IPS-20b (cell line): Measurements from ENCODE around the gene WNK1.
"Not testable (repeated sequence)": the region's sequence is repeated elsewhere in the genome, so short reads cannot be mapped to it uniquely, and the experiment has no call there.

ENCODE experiments used
- H3K27ac ChIP-seq: one replicate; pipeline ENCODE4 v1.5.1; 2013; ENCODE audit warnings: low read length
- H3K27me3 ChIP-seq: 2 replicates; pipeline ENCODE4 v1.6.1; 2013; ENCODE audit warnings: mild to moderate bottlenecking, low read length, inconsistent platforms; ENCODE audit not compliant: insufficient read depth
- H3K36me3 ChIP-seq: 2 replicates; pipeline ENCODE4 v1.6.1; 2013; ENCODE audit warnings: low read depth, mild to moderate bottlenecking, inconsistent platforms, low read length, moderate library complexity; ENCODE audit not compliant: insufficient read depth
- H3K4me1 ChIP-seq: 2 replicates; pipeline ENCODE4 v1.6.1; 2013; ENCODE audit warnings: mild to moderate bottlenecking, control low read depth, inconsistent platforms, low read length, moderate library complexity; ENCODE audit not compliant: insufficient read depth
- H3K4me3 ChIP-seq: 2 replicates; pipeline ENCODE4 v1.5.1; 2013; ENCODE audit warnings: mild to moderate bottlenecking, low read length, inconsistent platforms
- H3K9ac ChIP-seq: 2 replicates; pipeline ENCODE4 v1.6.1; 2013; ENCODE audit warnings: low read depth, mild to moderate bottlenecking, inconsistent platforms, low read length, moderate library complexity
- H3K9me3 ChIP-seq: 2 replicates; pipeline ENCODE4 v1.6.1; 2013; ENCODE audit warnings: mild to moderate bottlenecking, low read depth, low read length, inconsistent platforms; ENCODE audit not compliant: insufficient read depth

The WNK1 gene

DNA sequence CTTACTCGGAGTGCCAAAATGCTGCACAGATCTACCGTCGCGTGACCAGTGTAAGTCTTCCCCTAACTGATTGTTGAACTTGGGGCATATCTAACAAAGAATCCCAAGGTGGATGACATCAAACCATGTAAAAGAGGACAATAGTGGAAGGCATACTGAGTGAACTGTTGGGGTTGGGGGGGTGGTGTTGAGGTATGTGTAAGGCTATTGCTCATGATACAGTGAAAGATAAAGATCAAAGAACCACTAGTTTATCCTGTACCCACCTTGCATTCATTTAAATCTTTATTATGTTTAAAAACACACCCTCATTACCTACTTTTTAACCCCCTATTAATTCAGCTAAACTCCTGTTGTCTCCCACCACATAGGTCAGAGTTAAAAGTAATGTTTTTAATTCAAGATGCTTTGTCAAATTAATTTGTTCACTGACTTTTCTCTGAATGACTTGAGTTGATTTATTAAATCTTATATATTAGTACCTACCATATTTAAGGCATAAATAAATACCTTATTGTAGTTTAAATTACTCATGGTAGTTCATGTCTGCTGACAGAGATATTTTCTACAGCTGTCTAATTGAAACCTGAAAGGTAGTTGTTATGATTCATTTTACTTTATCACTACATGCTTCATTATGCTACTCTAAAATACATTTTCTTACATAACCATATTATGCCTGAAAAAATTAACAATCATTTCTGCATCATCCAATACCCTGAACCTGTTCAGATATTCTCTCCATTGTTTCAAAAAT lies 77.9 kb downstream of the WNK1 start:
- Histone ChIP-seq H3K9me3 (no peaks in the 10 kb centered on the region), H3K27ac (no peak overlapping the region), H3K9ac (no peak overlapping the region), H3K36me3 (peaks cover 52% of the 10 kb centered on the region), H3K27me3 (no peaks in the 10 kb centered on the region), H3K4me3 (no peak overlapping the region), H3K4me1 (no peaks in the 10 kb centered on the region)

DNA sequence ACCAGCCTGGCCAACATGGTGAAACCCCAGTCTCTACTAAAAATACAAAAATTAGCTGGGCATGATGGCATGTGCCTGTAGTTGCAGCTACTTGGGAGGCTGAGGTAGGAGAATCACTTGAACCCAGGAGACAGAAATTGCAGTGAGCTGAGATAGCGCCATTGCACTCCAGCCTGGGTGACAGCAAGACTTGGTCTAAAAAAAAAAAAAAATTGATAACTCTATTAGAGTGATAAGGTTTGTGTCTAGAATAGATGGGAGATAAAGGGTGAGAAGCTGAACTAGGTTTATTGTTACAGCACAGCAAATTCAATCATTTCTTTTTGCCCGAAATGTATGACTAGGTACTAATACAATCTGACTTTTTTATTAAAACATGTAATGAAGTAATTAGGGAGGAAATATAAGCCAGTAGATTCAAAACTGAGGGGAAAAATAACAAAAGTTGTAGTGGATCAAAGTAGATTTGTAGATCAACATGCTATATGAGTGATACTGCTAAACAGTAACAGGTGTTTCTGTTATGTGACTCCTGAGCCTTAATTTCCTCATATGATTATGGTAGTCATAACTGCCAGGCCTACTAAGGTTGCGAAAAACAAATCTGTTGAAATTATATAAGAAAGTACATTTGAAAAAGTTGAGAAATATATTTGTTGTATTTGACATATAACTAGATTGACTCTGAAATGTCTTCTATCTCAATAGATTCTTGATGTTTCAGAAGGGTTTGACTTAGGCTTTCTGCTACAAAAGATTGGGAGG lies 83.6 kb downstream of the WNK1 start:
- Histone ChIP-seq H3K4me1 (no peaks in the 10 kb centered on the region), H3K9ac (no peak overlapping the region), H3K36me3 (peaks cover 15% of the 10 kb centered on the region), H3K27me3 (no peaks in the 10 kb centered on the region), H3K9me3 (no peaks in the 10 kb centered on the region), H3K27ac (no peak overlapping the region), H3K4me3 (no peak overlapping the region)

GRCh38 chr12:836952-837351 lies 84.6 kb downstream of the WNK1 start:
- Histone ChIP-seq H3K27me3 (no peaks in the 10 kb centered on the region), H3K4me3 (no peak overlapping the region), H3K4me1 (no peaks in the 10 kb centered on the region), H3K27ac (no peak overlapping the region), H3K36me3 (peaks cover 12% of the 10 kb centered on the region), H3K9ac (no peak overlapping the region), H3K9me3 (no peaks in the 10 kb centered on the region)

GRCh38 chr12:837548-837947 lies 85.2 kb downstream of the WNK1 start:
- peaks cover 10% of the 10 kb centered on the region for H3K36me3 ChIP-seq
- no peaks in the 10 kb centered on the region for H3K27me3 ChIP-seq
- H3K27ac ChIP-seq = no peak overlapping the region
- H3K4me1 ChIP-seq = no peaks in the 10 kb centered on the region
- no peaks in the 10 kb centered on the region for H3K9me3 ChIP-seq
- no peak overlapping the region for H3K4me3 ChIP-seq
- no peak overlapping the region for H3K9ac ChIP-seq

DNA sequence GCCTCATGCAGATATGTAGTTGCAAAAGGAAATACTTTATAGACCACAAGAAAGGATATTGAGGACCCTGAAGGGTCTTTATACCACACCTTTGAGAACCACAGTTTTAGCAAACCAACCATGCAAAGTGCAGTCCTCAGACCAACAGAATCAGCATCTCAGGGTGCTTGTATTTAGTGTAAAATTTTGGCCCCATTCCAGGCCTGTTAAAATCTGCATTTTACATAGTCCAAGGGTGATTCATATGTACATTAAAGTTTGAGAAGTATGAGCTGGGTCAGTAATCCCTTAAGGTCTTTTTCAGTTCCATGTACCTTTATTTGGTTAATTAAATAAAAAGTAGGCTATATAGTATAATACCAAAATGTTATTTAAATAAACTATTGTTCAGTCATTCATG lies 91.2 kb downstream of the WNK1 start:
- H3K9ac ChIP-seq = no peak overlapping the region
- H3K27ac ChIP-seq = no peak overlapping the region
- H3K27me3 ChIP-seq = no peaks in the 10 kb centered on the region
- H3K4me1 ChIP-seq = no peaks in the 10 kb centered on the region
- no peaks in the 10 kb centered on the region for H3K9me3 ChIP-seq
- no peak overlapping the region for H3K4me3 ChIP-seq
- H3K36me3 ChIP-seq = peaks cover 8% of the 10 kb centered on the region; the same call in 1 of the 2 replicates

DNA sequence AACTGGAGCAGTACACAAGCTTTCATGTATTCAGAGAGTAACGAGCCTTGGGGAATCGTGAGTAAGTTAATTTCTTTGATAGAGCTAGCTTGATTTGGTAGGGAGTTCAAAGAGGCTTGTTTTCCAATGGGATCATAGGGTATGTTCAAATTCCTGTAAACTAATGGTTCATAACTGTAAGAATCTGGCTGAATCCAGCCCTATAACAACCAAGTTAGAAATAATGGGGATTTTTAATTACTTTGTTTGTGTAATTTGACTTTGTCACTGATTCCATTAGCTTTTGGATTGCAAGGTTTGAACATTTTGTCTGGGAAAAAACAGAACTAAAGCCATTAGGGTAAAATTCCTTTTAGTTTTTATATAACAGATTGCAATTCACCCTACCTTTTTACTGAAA lies 94.0 kb downstream of the WNK1 start:
- H3K4me3 ChIP-seq = no peak overlapping the region
- H3K27ac ChIP-seq = no peak overlapping the region
- no peaks in the 10 kb centered on the region for H3K4me1 ChIP-seq
- no peaks in the 10 kb centered on the region for H3K9me3 ChIP-seq
- no peak overlapping the region for H3K9ac ChIP-seq
- peaks cover 5% of the 10 kb centered on the region; the same call in 1 of the 2 replicates for H3K36me3 ChIP-seq
- H3K27me3 ChIP-seq = no peaks in the 10 kb centered on the region

GRCh38 chr12:848173-848865 lies 95.9 kb downstream of the WNK1 start:
- Histone ChIP-seq H3K4me3 (no peak overlapping the region), H3K9me3 (no peaks in the 10 kb centered on the region), H3K36me3 (peaks cover 5% of the 10 kb centered on the region; the same call in 1 of the 2 replicates), H3K27me3 (no peaks in the 10 kb centered on the region), H3K27ac (no peak overlapping the region), H3K9ac (no peak overlapping the region), H3K4me1 (no peaks in the 10 kb centered on the region)

- no peaks in the 10 kb centered on the region for H3K4me1 ChIP-seq
- peaks cover 5% of the 10 kb centered on the region; the same call in 1 of the 2 replicates for H3K36me3 ChIP-seq
- no peak overlapping the region for H3K27ac ChIP-seq
- no peaks in the 10 kb centered on the region for H3K9me3 ChIP-seq
- no peak overlapping the region for H3K4me3 ChIP-seq
- H3K9ac ChIP-seq = no peak overlapping the region
- no peaks in the 10 kb centered on the region for H3K27me3 ChIP-seq
These were observed 96.6 kb downstream of the WNK1 start for GRCh38 chr12:848882-849527.

DNA sequence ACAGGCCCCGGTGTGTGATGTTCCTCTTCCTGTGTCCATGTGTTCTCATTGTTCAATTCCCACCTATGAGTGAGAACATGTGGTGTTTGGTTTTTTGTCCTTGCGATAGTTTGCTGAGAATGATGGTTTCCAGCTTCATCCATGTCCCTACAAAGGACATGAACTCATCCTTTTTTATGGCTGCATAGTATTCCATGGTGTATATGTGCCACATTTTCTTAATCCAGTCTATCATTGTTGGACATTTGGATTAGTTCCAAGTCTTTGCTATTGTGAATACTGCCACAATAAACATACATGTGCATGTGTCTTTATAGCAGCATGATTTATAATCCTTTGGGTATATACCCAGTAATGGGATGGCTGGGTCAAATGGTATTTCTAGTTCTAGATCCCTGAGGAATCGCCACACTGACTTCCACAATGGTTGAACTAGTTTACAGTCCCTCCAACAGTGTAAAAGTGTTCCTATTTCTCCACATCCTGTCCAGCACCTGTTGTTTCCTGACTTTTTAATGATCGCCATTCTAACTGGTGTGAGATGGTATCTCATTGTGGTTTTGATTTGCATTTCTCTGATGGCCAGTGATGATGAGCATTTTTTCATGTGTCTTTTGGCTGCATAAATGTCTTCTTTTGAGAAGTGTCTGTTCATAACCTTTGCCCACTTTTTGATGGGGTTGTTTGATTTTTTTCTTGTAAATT lies 97.5 kb downstream of the WNK1 start:
- not testable (repeated sequence) for H3K4me3 ChIP-seq, H3K27ac ChIP-seq, H3K9ac ChIP-seq, H3K4me1 ChIP-seq, H3K36me3 ChIP-seq, H3K9me3 ChIP-seq, H3K27me3 ChIP-seq

DNA sequence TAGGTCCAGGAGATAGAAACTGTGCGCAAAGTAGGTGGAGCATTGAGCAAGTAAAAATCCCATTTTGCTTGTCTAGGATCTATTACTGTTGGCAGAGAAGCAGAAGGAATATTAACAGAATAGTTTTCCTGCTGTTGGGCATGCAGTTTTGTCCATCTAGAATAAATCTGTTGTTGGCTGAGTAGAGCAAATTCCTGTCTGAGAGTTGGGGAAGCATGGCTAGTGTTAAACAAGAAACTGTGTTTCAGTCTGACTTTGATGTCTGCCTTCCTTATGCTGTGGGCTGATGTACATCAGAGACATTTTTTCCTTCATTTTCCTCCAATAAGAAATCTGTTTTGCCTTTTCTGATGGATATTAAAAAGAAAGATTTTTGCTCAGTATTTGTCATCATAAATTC lies 99.0 kb downstream of the WNK1 start:
- no peaks in the 10 kb centered on the region for H3K9me3 ChIP-seq
- H3K4me3 ChIP-seq = no peak overlapping the region
- no peak overlapping the region for H3K9ac ChIP-seq
- H3K36me3 ChIP-seq = peaks cover under 1% of the 10 kb centered on the region; the same call in 1 of the 2 replicates
- H3K27ac ChIP-seq = no peak overlapping the region
- H3K4me1 ChIP-seq = no peaks in the 10 kb centered on the region
- H3K27me3 ChIP-seq = no peaks in the 10 kb centered on the region

DNA sequence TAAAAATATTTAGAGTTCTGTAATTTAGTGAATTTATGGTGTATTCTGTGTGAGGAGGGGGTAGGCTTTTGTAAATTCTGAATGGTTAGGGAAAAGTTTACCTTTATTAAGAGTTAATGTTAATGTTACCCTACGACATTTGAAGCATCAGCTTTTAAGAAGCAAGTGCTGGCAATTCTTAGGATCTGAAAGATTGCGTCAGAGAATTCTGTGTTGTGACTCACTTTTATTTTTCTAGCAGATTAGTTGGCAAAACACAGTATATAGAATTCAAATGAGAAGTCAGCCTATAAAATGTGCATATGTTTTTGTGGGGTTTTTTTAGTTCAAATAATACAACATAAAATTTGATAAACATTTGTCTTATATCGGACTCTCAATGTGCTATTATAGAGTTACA lies 99.5 kb downstream of the WNK1 start:
- Histone ChIP-seq H3K27ac (no peak overlapping the region), H3K4me1 (no peaks in the 10 kb centered on the region), H3K9ac (no peak overlapping the region), H3K9me3 (no peaks in the 10 kb centered on the region), H3K4me3 (no peak overlapping the region), H3K27me3 (no peaks in the 10 kb centered on the region), H3K36me3 (peaks cover 5% of the 10 kb centered on the region)
